ENCODE results near the gene RAB44.
"Not testable (repeated sequence)": the region's sequence is repeated elsewhere in the genome, so short reads cannot be mapped to it uniquely, and the experiment has no call there.

RAB44 gene, protein sequence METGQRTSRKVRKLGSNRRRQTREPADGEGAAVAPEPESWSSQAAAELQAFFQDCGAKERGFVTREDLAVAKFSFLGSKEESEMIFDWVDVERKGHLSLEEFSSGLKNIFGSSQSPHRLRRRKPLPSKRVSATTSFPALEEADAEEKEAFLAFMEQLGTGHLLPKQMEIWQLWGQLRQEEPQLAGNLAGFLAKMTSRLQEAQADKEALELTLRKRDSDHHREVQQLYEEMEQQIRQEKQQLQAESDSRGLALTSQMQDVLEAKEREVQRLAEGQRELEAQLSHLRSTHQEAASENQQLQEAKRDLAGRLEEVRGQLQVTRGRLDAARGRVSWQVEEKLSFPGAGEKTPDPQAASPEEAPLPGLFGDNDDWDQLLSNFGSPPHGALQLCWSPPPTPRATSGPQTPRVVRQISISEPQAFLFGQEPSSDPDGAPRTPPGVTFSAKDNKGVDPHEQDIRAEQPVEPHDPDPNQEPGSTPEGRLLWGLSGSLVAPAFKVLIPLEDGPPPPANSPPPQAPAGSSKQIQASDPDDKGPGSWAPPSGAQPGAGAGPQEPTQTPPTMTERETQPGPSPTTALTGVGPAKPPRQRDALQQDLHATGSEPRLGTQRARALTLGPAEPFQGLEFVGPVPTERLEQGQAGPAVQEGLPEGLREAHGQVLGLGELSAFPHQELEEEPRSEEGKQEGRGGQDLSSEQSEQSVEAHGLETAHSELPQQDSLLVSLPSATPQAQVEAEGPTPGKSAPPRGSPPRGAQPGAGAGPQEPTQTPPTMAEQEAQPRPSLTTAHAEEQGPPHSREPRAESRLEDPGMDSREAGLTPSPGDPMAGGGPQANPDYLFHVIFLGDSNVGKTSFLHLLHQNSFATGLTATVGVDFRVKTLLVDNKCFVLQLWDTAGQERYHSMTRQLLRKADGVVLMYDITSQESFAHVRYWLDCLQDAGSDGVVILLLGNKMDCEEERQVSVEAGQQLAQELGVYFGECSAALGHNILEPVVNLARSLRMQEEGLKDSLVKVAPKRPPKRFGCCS

DNA sequence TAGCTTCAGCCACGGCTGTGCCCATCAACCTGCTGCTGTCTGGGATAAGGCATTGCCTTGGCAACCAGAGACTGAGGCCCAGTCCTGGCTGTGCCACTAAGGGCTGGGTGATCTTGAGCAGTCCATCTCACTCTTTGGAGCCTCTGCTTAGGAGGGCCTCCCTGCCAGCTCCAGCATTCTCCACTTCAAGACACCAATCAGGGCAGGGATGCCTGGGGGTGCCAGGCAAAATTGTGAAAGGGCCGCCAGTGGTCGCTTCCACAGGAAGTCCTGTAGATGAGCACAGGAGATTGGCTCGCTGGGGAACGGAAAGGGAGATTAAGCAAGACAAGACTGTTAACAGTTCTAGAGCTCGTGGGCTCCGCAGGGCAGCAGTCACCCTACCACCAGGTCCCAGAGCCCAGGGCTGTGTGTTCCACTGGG, at the start of gene RAB44:
Gene RAB44, plus strand, starts transcription at position 346 of the 423 bp plus-strand sequence. CDS start 6,410 bp downstream, outside the sequence.
- DNase-seq (ENCODE audit: low read depth), result no peak

DNA sequence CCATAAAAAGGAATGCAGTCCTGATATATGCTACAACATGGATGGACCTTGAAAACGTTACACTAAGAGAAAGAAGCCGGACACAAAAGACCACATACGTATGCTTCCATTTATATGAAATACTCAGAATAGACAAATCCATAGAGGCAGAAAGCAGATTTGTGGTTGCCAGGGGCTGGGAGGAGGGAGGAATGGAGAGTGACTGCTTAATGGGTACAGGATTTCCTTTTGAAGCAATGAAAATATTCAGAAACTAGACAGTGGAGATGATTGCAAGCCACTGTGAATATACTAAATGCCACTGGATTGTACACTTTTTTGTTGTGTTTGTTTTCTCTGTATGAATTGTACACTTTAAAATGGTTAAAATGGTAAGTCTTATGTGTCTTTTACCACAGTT, 48.5 kb upstream of the RAB44 start:
- DNase-seq (ENCODE audit: low read depth), result no peak

DNA sequence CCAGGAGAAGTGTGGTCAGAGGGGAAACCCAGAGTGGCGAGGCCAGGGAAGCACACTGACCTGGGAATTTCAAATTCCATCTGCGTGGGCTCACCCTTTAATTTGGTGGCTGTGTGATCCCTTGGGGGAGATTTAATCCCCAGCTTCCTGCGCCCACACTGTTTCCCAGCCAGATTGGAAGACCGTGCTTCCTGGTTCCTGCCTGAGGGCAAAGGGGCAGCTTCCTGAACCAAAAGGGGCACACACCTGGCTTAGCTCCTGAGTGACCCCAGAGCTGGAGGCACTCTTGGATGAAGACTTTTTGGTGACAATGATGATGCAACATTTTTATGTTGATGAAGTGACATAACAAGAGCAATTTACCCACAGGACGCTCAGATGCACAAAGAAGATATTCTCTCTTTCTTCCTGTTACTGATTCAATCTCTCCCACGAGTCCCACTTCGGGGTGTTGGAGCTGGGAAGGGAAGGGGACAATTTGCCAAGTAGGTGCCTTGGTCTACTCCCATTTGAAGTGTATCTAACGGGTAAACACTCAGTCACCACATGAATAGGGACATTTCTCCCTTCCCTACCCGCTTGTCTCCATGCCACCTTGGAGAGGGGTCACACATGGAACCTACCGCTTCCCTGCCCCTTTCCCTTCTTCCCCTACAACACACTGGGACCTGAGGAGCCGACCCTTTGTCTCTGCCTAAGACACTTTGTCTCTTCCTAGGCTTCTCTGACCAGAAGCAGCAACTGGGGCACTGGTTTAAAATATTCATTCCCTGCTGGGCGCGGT, 47.7 kb upstream of the RAB44 start:
- no peak for DNase-seq (ENCODE audit: low read depth)

DNA sequence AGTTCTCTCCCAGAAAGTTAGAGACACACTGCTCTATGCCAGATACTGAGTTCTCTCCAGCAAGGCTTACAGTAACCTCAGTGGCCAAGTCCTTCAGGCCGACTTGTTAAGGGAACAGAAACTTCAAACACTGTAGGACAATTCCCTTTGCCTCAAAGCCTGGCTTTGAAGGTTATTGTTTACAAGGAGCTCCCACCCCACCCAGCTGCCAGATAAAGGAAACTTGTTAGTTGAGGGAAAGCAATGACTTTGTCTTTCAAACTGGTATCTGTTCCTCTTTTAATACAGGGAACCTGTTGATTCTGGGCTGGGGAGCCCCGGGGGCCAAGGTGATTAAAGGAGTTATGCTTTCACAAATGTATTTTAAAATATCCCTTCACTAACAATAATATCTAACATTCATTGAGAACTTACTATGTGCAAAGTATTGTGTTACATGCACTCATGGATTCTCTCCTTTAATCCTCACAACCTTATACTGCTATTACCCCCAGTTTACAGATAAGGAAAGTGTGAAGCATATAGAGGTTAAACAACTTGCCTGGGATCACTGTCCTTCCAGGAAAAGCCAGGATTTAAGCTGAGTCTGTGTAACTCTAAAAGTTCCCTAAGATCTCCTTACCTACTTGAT, 46.7 kb upstream of the RAB44 start:
- no peak for DNase-seq (ENCODE audit: low read depth)

DNA sequence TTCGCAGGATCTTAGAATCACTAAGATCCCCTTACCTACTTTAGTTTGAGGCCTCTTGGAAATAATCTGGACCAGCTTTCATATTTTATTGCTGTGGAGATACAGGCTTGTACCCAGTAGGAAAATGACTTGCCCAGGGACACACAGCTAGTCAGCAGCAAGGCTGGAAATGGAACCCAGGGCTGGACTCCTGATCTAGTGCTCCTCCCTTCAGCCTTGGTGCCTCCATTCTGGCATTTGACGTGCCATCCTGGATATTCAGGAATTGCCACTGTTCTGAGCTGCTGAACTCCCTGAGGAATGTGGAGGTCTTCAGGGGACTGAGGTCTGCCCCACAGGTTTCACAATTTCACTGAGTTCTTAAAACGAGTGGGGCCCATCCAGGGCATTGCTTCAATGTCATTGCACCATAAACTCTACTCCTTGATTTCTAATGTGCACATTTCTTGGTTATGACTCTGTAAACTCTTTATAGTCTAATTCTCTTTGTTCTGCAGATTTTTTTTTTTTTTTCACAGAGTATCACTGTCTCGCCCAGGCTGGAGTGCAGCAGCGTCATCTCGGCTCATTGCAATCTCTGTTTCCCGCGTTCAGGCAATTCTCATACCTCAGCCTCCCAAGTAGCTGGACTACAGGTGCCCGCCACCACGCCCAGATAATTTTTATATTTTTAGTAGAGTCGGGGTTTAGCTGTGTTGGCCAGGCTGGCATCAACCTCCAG, 45.8 kb upstream of the RAB44 start:
- no peak for DNase-seq (ENCODE audit: low read depth)

DNA sequence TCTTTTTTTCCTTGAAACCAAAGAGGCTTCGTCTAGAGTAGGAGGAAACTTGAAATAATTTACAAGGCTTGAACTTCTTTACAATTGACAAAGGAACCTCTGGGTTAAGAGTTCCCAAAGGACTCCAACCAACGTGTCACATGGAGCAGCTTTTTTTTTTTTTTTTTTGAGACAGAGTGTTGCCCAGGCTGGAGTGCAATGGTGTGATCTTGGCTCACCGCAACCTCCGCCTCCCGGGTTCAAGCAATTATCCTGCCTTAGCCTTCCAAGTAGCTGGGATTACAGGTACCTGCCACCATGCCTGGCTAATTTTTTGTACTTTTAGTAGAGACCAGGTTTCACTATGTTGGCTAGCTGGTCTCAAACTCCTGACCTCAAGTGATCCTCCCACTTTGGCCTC, 43.2 kb upstream of the RAB44 start:
- not testable (repeated sequence) for DNase-seq (ENCODE audit: low read depth)

DNA sequence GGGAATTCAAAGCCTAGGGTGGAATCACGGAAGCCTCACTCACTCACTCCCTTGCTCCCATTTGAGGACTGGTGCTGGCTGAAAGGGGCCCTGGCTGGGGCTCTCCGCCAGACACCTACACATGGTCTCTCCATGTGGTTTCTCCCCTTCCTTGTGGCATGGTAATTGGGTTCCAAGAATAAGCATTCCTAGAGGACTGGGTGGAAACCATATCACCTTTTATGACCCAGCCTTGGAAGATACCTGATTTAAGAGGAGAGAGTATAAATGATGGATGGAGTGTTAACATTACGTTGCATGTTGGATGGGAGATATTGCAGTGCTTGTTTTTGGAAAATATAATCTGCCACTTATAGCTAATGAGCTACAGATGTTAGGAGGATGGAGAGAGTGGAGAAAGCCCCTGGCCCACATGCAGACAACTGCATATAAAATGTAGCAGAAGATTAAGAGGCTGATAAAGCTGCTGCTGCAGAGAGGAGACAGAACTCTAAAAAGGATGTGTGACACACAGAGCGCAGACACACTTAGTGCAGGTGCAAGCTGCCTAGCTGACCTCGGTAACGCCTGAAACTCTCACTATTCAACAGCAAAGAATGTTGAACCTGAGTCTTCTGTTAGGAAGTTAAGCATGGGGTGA, 42.4 kb upstream of the RAB44 start:
- DNase-seq (ENCODE audit: low read depth), result no peak

DNA sequence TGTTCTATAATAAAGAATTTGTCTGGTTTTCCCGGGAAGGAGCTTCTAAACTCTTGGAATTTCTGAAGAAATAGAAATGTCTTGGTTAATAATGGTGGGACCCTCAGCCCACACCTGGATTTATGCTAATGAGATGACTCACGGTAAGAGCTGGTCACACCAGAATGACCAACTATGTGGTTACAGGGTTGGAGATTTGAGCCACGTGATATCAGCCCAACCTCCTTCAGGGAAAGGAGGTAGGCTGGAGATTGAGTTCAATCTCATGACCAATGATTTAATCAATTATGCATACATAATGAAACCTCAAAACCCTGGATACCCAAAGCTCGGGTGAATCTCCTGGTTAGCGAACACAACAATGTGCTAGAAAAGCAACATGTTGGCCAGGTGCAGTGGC, 41.2 kb upstream of the RAB44 start:
- no peak for DNase-seq (ENCODE audit: low read depth)

DNA sequence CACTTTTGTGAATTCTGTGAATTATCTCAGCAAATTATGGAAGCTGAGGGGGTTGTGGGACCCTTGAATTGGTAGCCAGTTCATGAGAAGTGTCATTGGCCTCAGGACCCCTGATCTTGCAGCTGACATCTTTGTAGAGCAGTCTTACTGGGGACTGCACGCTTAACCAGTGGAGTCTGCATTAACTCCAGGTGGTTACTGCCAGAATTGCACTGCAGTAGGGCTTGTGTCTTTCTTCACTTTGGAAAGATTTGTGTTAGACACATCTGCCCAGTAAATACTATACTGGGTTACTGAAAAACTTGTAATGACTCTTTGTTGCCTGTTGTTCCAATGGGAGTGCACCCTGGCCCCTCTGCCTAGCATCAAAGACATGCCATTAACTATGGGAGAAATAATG, 40.4 kb upstream of the RAB44 start:
- DNase-seq (ENCODE audit: low read depth), result no peak

DNA sequence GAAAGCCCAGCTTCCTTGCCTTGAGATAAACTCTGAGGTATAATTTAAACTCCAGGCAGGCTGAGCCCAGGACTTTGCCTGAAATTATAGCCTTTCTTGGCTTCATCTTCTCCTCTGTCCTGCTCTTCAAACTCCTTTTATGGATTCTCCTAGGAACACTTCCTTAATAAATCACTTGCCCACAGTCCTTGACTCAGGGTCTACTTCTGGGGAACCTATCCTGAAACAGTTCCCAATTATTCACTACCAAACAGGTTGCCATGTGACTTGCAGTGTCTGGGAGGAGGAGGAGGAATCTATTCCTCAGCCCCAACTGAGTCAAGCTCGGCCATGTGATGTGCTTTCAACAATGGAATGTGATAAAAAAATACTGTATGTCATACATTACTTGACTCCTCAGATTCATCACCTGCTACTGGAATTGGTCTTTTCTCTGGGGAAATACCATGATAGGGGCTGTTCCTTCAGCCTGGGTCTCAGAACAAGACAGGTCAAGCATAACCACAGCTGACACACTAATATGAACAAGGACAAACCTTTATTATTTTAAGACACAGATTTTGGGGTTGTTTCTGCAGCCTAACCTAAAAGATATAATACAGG, 39.6 kb upstream of the RAB44 start:
- DNase-seq (ENCODE audit: low read depth), result peak; percentile 87

DNA sequence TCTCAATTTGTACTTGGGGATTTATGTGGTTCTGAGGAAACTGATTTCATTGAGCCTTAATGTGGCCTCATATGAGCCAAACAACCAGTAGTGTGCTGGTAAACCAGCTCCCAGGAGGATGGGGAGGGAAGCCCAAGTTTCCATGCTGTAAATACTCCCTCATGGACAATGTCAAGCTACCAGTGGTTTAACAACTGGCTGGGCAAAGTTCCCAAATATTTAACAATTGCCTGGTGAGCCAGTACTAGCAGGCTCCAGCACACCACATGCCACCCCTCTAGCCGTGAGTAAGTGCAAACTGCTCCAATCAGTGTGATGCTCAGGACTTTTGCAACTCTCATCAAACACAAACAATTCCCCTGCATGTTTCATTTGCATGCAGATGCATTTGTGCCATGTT, 38.4 kb upstream of the RAB44 start:
- peak; percentile 99 for DNase-seq (ENCODE audit: low read depth)

DNA sequence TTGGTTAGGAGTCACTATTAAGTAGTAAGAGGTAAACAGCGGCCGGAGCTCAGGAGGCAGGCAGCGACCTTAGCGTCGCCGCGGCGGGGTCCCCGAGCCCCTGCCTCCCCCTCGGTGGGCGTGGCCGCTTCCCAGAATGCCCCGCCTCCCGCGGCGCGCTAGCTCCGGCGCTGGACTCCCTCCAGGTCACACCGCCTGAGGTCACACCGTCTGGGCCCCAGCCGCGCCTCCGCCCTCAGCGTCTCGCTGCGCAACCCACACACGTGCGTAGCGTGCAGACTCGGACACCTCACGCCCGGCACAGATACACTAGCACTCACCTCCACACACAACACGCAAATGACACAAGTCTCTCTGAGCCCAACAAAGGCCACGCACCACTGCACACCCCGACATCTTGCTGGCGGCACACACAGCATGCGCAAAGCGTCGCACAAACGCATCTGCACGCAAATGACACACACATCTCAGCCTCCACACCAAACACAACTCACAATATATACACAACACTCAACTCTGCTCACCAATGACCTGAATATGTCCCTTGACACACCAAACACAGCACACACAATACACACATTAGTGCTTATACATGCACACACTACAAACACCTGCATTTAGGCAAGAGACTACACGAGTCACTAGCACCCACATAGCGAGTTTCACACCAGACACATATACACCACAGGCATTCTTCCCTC, 36.7 kb upstream of the RAB44 start:
- no peak for DNase-seq (ENCODE audit: low read depth)

DNA sequence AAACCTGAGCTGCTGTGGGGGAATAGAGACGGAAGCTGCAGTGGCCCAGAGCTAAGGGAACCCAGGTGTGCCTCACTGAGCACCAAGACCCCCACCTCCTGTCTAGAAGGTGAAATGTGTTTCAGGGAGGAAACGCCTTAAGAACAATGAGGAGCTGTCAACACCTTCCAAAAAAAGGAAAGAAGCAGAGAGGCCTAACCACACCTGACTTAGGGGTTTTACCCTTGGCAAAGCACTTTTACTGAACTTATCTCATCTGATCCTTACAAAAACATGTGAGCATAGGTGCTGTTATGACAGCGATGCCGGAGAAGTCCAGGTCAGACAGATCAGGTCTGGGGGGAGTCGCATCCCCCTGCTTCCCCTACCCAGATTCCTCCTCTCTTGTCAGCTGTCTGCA, 35.2 kb upstream of the RAB44 start:
- no peak for DNase-seq (ENCODE audit: low read depth)

DNA sequence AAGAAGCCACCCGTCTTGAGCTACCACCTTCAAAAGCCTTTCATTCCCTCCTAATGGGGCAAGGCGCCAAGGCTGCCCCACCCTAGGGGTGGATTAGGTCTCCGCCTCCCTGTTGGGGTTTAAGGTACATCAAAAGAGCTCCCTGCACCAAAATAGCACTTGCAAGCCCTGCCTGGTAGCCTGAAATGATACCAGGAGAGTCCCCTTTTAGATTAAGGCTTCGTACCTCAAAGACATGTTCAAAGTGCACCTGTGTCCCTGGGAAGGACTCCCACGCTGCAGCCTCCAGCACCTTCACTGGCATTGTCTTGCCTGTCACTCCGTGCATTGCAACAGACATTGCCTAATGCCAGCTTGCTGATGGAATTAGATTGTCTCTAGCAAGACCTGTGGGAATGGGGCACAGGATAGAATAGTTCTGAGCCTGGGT, 34.8 kb upstream of the RAB44 start:
- no peak for DNase-seq (ENCODE audit: low read depth)

DNA sequence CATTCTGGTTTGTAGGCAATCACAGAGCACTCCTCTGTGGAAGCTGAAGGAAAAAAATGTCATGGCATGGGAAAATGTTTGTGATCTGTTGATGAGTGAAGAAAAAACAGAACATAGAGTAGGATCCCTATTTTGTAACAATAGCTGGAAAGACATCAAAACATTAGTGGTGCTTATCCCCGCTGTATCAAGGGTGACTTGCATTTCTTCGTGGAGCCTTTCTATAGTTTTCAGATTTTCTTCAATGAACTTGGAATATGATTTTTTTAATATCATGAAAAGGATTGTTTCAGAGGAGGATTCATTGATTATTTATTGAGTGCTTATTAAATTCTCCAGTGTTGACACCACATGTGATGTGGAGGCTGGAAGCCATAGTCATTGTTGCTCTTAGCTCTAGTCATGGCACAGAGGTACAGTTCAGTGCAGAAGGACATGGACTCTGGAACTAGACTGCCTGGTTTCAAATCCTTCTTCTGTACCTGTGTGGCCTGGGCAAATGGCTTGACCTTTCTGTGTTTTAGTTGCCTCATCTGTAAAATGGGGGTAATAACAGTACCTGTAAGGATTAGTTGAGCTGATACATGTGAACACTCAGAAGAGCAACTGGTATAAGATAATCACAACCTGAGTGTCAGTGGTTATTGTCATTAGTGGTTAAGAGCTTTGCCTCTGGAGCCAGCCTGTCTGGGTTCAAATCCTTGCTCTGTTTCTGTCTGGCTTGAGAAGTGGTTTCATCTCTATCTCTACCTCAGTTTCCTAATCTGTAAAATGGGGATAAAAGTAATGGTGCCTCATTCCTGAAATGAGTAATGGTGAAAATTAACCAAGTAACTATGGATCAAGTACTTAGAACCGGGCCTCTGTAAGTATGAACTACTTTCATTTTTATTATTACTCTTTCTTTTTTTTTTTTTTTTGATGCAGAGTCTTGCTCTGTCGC, 33.9 kb upstream of the RAB44 start:
- no peak for DNase-seq (ENCODE audit: low read depth)

DNA sequence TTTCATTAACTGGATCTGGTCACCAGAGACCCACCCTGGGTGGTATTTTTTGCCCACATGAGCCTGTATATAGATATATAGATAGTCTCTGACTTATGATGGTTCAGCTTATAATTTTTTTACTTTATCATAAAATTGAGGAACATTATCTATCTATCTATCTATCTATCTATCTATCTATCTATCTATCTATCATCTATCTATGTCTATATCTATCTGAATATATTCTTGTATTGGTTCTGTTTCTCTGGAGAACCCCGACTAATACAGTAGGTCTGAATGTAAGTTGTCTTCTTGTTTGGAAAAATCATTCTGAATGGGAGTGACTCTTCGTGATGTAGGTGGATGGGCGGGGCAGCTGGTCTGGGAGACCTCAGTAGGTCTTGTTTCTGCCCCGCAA, 32.4 kb upstream of the RAB44 start:
- no peak for DNase-seq (ENCODE audit: low read depth)

DNA sequence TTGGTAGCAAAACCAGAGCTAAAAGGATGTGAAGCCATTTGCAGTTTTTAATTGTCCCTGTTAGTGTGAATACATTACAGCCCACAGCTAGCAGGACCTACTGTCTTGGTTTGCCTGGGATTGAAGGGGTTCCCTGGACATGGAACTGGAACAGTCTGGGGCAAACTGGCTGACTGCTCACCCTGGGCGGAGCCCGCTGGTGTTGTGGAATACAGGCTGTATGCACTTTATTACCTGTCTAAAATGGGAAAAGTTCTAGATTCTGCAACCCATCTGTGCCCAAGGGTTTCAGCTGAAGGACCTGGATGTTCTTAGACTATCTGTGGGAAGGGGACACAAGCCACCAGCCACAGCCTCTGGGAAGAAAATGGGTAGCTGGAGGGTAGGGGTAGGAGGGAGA, 31.3 kb upstream of the RAB44 start:
- no peak for DNase-seq (ENCODE audit: low read depth)

All from stromal cell of bone marrow (primary cell).